A673 (cell line): ENCODE measurements around the gene KLHL1. TPM values are rescaled to one million over a fixed set of nuclear protein-coding genes. Genes with fewer than 3 reads are reported as not detected.

ENCODE experiments used
- BruUV-seq: library from RNA; stranded (reverse); fragments of 400-500 nt; replicated peaks from 2 replicates; lab custom pipeline; 2021; lab: Mats Ljungman, UMichigan
- CTCF ChIA-PET: fragments of 300-600 bp; sonication (Branson Sonifier 250); formaldehyde crosslinking; loops from one replicate; lab custom pipeline; 2022; ENCODE audit warnings: antibody characterized with exemption; lab: Charles Lee
- POLR2A ChIA-PET: fragments of 300-600 bp; sonication (Branson Sonifier 250); formaldehyde crosslinking; loops from one replicate; lab custom pipeline; 2022; ENCODE audit warnings: antibody characterized with exemption; ENCODE audit not compliant: low non-redundant PET; lab: Charles Lee
- DNase-seq: peaks from one replicate; pipeline ENCODE4 v3.0.0-alpha.2; 2015; ENCODE audit warnings: low spot score
- H3K27ac ChIP-seq: fragments of 200-600 bp; sonication (generic); 2 replicates; pipeline ENCODE4 v1.5.1; 2016; ENCODE audit warnings: mixed run types, low read depth, mild to moderate bottlenecking, mixed read lengths, antibody characterized with exemption, low read length; ENCODE audit not compliant: poor library complexity, severe bottlenecking
- H3K27me3 ChIP-seq: fragments of 200-600 bp; sonication (generic); replicated peaks from 2 replicates; pipeline ENCODE4 v1.6.1; 2017; ENCODE audit warnings: mixed run types, low read depth, mild to moderate bottlenecking, mixed read lengths, antibody characterized with exemption, low read length; ENCODE audit not compliant: insufficient read depth, poor library complexity
- H3K36me3 ChIP-seq: fragments of 200-600 bp; sonication (generic); 2 replicates; pipeline ENCODE4 v1.6.1; 2016; ENCODE audit warnings: mixed run types, mild to moderate bottlenecking, mixed read lengths, antibody characterized with exemption, low read length; ENCODE audit not compliant: insufficient read depth, poor library complexity, severe bottlenecking
- H3K4me1 ChIP-seq: fragments of 200-600 bp; sonication (generic); 2 replicates; pipeline ENCODE4 v1.6.1; 2017; ENCODE audit warnings: mixed run types, mild to moderate bottlenecking, mixed read lengths, antibody characterized with exemption, low read length; ENCODE audit not compliant: insufficient read depth, poor library complexity, severe bottlenecking
- H3K4me3 ChIP-seq: fragments of 200-600 bp; sonication (generic); 2 replicates; pipeline ENCODE4 v1.5.1; 2016; ENCODE audit warnings: low read depth, mixed run types, mild to moderate bottlenecking, mixed read lengths, low read length; ENCODE audit not compliant: poor library complexity, severe bottlenecking
- H3K9me3 ChIP-seq: fragments of 200-600 bp; sonication (generic); 2 replicates; pipeline ENCODE4 v1.6.1; 2016; ENCODE audit warnings: mixed run types, low read depth, mild to moderate bottlenecking, mixed read lengths, antibody characterized with exemption, low read length; ENCODE audit not compliant: poor library complexity, severe bottlenecking
- CTCF ChIP-seq: fragments of 300-800, 200-600 bp; sonication (generic); conservative IDR thresholded peaks from 2 replicates; pipeline ENCODE4 v1.5.1; 2017; ENCODE audit warnings: low read depth, mild to moderate bottlenecking, antibody characterized with exemption, low read length, moderate library complexity, mixed read lengths
- EZH2 ChIP-seq: fragments of 200-600 bp; sonication (generic); IDR thresholded peaks from 2 replicates; pipeline ENCODE4 v1.6.1; 2017; ENCODE audit warnings: borderline replicate concordance, low read depth, mild to moderate bottlenecking, mixed read lengths, antibody characterized with exemption, low read length; ENCODE audit not compliant: poor library complexity, severe bottlenecking
- intact Hi-C: fragments of 100-400 bp; cut with micrococcal nuclease; formaldehyde crosslinking; loops from one replicate; pipeline ENCODE4 v1.10.0; 2022; ENCODE audit not compliant: unreplicated experiment
- total RNA-seq: library from RNA; stranded (reverse); gene quantifications from 2 replicates; pipeline ENCODE4 v1.2.3, GENCODE V29; 2021

Gene KLHL1
- total RNA-seq, 1 experiment from 2014 or later: not detected

- Histone ChIP-seq H3K27me3 (no peaks in the 10 kb centered on the region), H3K4me1 (no peaks in the 10 kb centered on the region), H3K27ac (no peak overlapping the region), H3K4me3 (no peak overlapping the region), H3K9me3 (no peaks in the 10 kb centered on the region), H3K36me3 (no peaks in the 10 kb centered on the region)
- DNase-seq: no peak
- intact Hi-C loops: loop anchor here (2.0 kb wide), 1 partner anchor 320 kb away; no protein-coding TSS in a partner anchor
- POLR2A ChIA-PET: no interaction called here
- no peak for TF ChIP-seq EZH2
- no peak for TF ChIP-seq CTCF
- CTCF ChIA-PET: no interaction called here
- no TSS peak for BruUV-seq
Observed at GRCh38 chr13:69856331-69856730, 251.9 kb downstream of the KLHL1 start.

- H3K36me3 ChIP-seq: no peaks in the 10 kb centered on the region
- CTCF ChIA-PET: no interaction called here
- BruUV-seq: no TSS peak
- H3K9me3 ChIP-seq: no peaks in the 10 kb centered on the region
- H3K4me3 ChIP-seq: no peak overlapping the region
- no peaks in the 10 kb centered on the region for H3K4me1 ChIP-seq
- POLR2A ChIA-PET: no interaction called here
- no peak for DNase-seq
- TF ChIP-seq CTCF (no peak), EZH2 (no peak)
- no peak overlapping the region for H3K27ac ChIP-seq
- intact Hi-C loops: no loop called here
- H3K27me3 ChIP-seq: no peaks in the 10 kb centered on the region
Observed at GRCh38 chr13:69828527-69828926, 279.7 kb downstream of the KLHL1 start.

DNA sequence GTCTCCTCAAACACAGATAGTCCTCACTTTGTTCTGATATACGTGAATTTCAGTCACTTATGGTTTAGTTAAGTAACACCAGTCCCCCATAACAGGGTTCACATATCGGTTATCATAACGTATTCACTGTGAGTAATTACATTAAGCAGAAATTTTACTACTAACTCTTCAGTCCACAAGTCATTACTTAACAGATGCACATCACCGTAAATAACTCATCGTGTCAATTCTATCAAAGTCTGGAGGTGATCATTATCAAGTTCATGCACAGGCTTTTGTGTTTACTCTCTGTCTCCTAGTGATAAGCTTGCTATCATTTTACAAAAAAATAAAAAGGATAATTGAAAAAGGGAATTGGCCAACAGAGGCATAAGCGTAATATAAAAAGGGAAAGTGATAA, 288.1 kb downstream of the KLHL1 start:
- no peaks in the 10 kb centered on the region for H3K27me3 ChIP-seq
- H3K36me3 ChIP-seq: no peaks in the 10 kb centered on the region
- no peak for DNase-seq
- ChIA-PET CTCF (no interaction called here), POLR2A (no interaction called here)
- no peaks in the 10 kb centered on the region for H3K9me3 ChIP-seq
- TF ChIP-seq CTCF: no peak
- TF ChIP-seq EZH2: no peak
- intact Hi-C loops: no loop called here
- no peaks in the 10 kb centered on the region for H3K4me1 ChIP-seq
- H3K4me3 ChIP-seq: no peak overlapping the region
- BruUV-seq: no TSS peak
- no peak overlapping the region for H3K27ac ChIP-seq
